HS-27A (cell line): ENCODE data around the gene CCL5.
A peak's percentile ranks its signal among the peaks of the same experiment; 100 is the strongest.

ENCODE experiments used
- DNase-seq: peaks from one replicate; pipeline ENCODE4 v3.0.0-alpha.2; 2012; ENCODE audit warnings: low read depth, missing footprints

Gene CCL5

DNA sequence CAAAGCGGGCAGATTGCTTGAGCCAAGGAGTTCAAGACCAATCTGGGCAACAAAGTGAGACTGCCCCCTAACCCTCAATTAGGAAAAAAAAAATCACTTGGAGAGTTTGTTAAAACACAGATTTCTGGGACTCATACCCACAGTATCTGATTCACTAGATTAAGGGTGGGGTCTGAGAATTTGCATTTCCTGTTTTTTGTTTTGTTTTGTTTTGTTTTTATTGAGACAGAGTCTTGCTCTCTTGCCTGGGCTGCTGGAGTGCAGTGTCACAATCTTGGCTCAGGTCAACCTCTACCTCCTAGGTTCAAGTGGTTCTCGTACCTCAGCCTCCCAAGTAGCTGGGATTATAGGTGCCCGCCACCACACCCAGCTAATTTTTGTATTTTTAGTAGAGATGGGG, 12.6 kb downstream of the CCL5 start:
- DNase-seq = no peak

- DNase-seq = no peak
Observed at GRCh38 chr17:35866341-35866950, 13.7 kb downstream of the CCL5 start.

DNA sequence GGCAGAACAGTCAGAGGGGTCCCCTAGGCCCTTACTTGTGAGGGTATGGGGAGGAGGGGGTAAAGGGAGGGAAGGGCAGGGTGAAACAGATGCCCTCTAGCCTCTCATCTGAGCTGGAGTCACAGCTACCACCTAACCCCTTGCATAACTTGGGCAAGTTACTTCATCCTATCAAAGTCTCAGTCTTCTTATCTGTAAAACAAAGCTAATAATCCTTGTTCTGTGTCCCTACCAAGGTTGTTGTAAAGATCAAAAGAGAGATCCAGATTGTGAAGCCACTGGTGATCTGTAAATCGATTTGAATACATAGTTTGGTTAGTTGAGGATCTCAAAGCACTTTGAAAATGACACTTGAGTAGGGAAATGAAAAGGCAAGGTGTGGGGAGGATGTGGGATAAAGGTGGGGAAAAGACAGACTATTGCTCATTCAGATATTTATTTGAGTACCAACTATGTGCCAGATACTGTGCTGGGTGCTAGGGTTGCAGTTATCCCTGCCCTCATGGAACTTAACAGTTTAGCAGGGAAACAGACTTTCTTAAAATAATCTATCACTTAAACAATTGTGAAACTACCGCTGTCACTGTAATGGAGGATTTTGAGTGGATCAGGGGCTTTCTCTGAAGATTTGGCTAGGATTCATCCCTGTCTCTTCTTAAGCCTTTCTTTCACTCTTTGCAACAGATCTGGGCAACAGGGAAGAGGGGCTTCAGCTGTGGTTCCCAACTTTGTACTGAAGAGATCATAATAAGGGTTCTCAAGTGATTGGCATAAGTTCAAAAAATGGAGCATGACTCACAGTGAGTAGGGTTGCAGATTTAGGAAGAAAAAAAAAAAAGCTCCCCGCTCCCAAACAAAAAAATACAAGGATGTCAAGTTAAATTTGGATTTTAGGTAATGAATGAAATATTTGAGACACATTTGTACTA, 14.5 kb downstream of the CCL5 start:
- peak; percentile 22 for DNase-seq

GRCh38 chr17:35864853-35865252, 15.3 kb downstream of the CCL5 start:
- no peak for DNase-seq

GRCh38 chr17:35856603-35857002, 23.6 kb downstream of the CCL5 start:
- no peak for DNase-seq

GRCh38 chr17:35855965-35856364, 24.2 kb downstream of the CCL5 start:
- no peak for DNase-seq

DNA sequence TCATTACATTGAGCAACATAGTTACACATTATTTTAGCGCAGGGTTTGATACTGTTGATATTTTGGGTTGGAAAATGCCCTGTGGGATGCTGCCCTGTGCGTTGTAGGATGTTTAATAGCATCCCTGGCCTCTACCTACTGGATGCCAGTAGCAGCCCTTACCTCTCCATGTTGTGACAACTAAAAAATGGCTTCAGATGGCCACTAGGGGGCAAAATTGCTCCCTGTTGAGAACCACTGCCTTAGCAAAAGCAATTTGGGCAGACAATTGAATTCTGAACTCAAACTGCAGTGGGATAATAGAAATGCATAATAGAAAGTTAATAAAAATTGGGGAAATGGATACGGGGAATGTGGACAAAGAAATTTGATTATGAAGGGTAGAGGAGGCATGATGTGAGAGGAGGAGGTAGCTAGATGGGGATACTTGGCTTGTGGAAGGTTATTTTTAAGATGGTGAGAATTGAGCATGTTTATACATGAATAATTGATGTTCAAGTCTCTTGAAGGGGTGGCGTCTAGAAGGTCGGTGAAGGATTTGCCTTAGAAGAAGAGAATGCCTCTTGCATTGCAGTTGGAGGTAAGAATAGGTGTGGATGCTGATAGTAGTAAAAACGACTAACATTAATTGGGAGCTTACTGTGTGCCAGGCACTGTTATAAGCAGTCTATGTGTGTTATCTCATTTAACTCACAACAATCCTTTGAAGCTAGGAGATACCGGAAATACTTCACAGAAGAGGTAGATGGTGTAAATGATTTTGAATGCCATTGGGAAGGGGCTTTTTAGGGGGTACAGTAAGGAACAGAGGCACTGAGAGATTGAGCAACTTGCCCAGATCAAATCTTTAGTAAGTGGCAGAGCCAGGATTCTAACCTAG, 30.5 kb downstream of the CCL5 start:
- DNase-seq = no peak

DNA sequence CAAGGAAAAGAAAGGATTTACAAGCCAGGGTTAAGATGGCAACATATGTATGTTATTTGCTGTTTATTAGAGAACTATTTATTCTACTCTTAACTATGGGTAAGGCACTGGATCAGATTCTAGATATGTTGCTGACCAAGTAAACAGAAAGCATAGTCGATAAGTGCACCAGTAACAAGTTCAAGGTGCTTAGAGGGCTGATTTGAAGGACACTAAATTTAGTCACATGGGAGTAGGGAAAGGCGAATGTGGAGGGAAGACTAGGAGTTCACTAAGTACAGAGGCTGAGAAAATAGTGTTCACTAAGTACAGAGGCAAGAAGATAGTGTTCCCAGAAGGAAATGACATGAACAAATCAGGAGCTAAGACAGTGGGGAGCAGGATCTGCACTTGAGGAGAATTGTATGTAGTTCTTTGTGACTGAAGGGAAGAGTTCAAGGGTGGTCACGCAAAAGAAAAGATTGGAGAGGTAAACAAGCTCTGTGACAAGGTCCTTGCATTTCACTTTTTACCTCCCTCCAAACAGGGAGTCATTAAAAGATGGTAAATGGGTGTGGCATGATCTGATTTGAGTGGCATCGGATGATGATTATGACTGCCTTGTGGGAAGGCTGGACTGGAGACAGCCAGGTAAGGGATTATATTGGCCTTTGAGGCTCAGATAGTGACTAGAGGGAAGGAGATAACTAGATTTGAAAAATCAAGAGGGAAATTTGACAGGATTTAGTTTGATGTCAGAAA, 32.4 kb downstream of the CCL5 start:
- no peak for DNase-seq

- no peak for DNase-seq
Observed at GRCh38 chr17:35847006-35847405, 33.2 kb downstream of the CCL5 start.

GRCh38 chr17:35846055-35846809, 33.9 kb downstream of the CCL5 start:
- no peak for DNase-seq

- DNase-seq = no peak
Observed at GRCh38 chr17:35844547-35844946, 35.6 kb downstream of the CCL5 start.

GRCh38 chr17:35843698-35844097, 36.5 kb downstream of the CCL5 start:
- no peak for DNase-seq

DNA sequence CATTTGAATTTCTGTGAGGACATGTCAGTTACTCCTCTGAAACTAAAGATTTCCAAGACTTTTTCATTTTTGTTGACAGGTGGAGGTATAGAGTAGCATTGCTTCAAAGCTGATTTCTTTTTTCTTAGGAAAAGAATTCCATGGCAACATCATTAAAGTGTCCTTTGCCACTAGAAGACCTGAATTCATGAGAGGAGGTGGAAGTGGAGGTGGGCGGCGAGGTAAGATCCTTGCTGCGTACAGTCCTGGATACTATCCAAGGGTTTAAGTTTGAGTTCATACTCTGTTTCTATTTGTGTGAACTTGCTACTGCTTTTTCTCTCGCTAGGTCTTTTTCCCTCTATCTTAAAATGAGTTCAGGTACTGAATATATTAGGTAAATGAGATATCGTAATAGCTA, 37.9 kb downstream of the CCL5 start:
- no peak for DNase-seq

DNA sequence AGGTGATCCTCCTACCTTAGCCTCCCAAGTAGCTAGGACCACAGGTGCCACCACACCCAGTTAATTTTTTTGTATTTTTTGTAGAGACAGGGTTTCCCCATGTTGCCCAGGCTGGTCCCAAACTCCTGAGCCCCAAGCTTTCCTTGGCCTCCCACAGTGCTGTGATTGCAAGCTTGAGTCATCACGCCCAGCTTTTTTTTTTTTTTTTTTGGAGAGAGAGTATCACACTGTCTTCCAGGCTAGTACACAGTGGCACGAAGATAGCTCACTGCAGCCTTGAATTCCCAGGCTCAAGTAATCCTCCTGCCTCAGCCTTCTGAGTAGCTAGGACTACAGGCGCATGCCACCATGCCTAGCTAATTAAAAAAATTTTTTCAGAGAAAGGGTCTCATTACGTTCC, 38.7 kb downstream of the CCL5 start:
- no peak for DNase-seq

GRCh38 chr17:35841101-35841500, 39.1 kb downstream of the CCL5 start:
- DNase-seq = no peak

DNA sequence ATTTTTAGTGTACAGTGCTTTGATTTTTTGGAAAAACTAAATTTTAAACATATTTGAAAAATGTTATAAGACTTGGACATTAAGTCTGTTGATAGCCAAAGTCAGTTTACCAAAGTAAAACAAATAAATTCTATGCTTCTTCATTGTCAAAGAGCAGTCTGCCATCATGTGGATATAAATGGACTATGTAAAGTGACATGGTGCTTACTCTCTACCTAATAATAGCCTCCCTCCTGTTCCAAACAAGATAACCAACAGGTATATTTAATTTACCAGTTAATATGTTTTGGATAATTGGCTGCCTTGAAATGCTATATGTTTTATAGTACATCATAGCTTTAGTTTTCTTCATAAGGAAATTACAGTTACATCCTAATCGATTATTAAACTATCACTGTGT, 55.0 kb downstream of the CCL5 start:
- no peak for DNase-seq
